ENCODE data around the gene CRISPLD2.

CRISPLD2 gene

GRCh38 chr16:84794186-84794585 lies 25.6 kb upstream of the CRISPLD2 start (continued):
- TF ChIP-seq ZNF600 (tag by site-specific recombination; IDR thresholded peaks at IDR 0.05) (no peak), ZNF140 (tag by site-specific recombination; IDR thresholded peaks at IDR 0.05) (no peak), ZFP69B (tag by site-specific recombination; IDR thresholded peaks at IDR 0.05) (no peak), ZBTB8A (tag by site-specific recombination; IDR thresholded peaks at IDR 0.05) (no peak)

GRCh38 chr16:84794626-84795025 lies 25.2 kb upstream of the CRISPLD2 start:
- no peaks in the 10 kb centered on the region for H3K9me3 ChIP-seq (ENCODE audit: control insufficient read depth, insufficient read depth, low read depth, low read length)
- ChIA-PET POLR2A (interaction anchor here (0.6 kb wide), 1 partner anchor 106 kb away, joined by 3 read pairs; no protein-coding TSS in a partner anchor), CTCF (no interaction called here)
- H3K36me3 ChIP-seq (ENCODE audit: control insufficient read depth in 2 of 2, insufficient read depth in 1 of 2, low read length in 2 of 2): no peaks in the 10 kb centered on the region
- H3K4me3 ChIP-seq (ENCODE audit: low read depth, low read length): no peak overlapping the region
- TF ChIP-seq ZNF341 (tag by site-specific recombination; IDR thresholded peaks at IDR 0.05; ENCODE audit: low read depth) (no peak), ZNF488 (tag by site-specific recombination; IDR thresholded peaks at IDR 0.05) (no peak), YY2 (tag by site-specific recombination; IDR thresholded peaks at IDR 0.05) (no peak)
- H3K27ac ChIP-seq (ENCODE audit: extremely low read depth, low read depth, low read length): no peak overlapping the region
- no peaks in the 10 kb centered on the region for H3K4me1 ChIP-seq (ENCODE audit: control insufficient read depth, insufficient read depth, low read length)

GRCh38 chr16:84795329-84796053 lies 24.3 kb upstream of the CRISPLD2 start:
- no peak overlapping the region for H3K4me3 ChIP-seq (ENCODE audit: low read depth, low read length)
- ChIA-PET CTCF (no interaction called here), POLR2A (interaction anchor here (0.6 kb wide), 1 partner anchor 105 kb away, joined by 3 read pairs; no protein-coding TSS in a partner anchor)
- no peaks in the 10 kb centered on the region for H3K9me3 ChIP-seq (ENCODE audit: control insufficient read depth, insufficient read depth, low read depth, low read length)
- TF ChIP-seq OSR2 (tag by site-specific recombination; IDR thresholded peaks at IDR 0.05): no peak
- no peak for TF ChIP-seq ZNF398 (tag by site-specific recombination; IDR thresholded peaks at IDR 0.05)
- no peak for TF ChIP-seq BCL11B (tag by site-specific recombination; IDR thresholded peaks at IDR 0.05; ENCODE audit: low read depth)
- TF ChIP-seq GLIS2 (tag by site-specific recombination; IDR thresholded peaks at IDR 0.05): no peak
- no peak for TF ChIP-seq ZNF148 (tag by site-specific recombination; IDR thresholded peaks at IDR 0.05; ENCODE audit: borderline replicate concordance)
- no peak for TF ChIP-seq ZNF157 (tag by site-specific recombination; IDR thresholded peaks at IDR 0.05)
- no peak for TF ChIP-seq ATF2 (tag by site-specific recombination; IDR thresholded peaks at IDR 0.05; ENCODE audit: low read depth)
- no peak for TF ChIP-seq ZNF488 (tag by site-specific recombination; IDR thresholded peaks at IDR 0.05)
- TF ChIP-seq ZNF391 (tag by site-specific recombination; IDR thresholded peaks at IDR 0.05; ENCODE audit: borderline replicate concordance, low read depth): no peak
- TF ChIP-seq ZNF621 (tag by site-specific recombination; IDR thresholded peaks at IDR 0.05): no peak
- TF ChIP-seq SCRT1 (tag by site-specific recombination; IDR thresholded peaks at IDR 0.05; ENCODE audit: borderline replicate concordance): no peak
- no peak for TF ChIP-seq SCRT2 (tag by site-specific recombination; IDR thresholded peaks at IDR 0.05)
- no peak for TF ChIP-seq AEBP2 (tag by site-specific recombination; IDR thresholded peaks at IDR 0.05; ENCODE audit: borderline replicate concordance)
- H3K36me3 ChIP-seq (ENCODE audit: control insufficient read depth in 2 of 2, insufficient read depth in 1 of 2, low read length in 2 of 2): no peaks in the 10 kb centered on the region
- no peaks in the 10 kb centered on the region for H3K4me1 ChIP-seq (ENCODE audit: control insufficient read depth, insufficient read depth, low read length)
- H3K27ac ChIP-seq (ENCODE audit: extremely low read depth, low read depth, low read length): no peak overlapping the region

Data from HEK293 (cell line).